Measurements from ENCODE around the gene FGD5. TPM values are rescaled to one million over a fixed set of nuclear protein-coding genes. Genes with fewer than 3 reads are reported as not detected.

The FGD5 gene
- polyA plus RNA-seq, 1 of the 3 experiments (the other 2 are of a cell fraction), result not detected

DNA sequence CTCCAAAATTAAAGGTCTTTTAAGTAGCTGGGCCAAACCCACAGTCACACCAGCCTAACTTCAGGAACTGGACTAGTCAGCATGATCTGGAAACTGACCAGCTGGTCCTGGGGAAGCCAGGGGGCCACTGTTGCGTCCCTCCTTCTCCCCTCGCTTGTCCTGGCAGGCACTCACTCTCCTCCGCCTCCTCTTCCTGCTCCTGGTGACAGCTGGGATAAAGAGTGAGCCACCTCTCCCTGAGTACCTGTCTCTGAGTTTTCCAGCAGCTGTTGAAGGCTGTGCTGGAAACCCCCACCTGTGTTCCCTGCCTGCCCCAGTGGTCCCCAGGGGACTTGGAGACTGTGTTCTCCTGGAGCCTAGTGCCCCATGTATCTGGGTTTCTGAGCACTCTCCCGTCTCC is 56.0 kb downstream of the FGD5 start:
- CTCF ChIA-PET, result interaction anchor here (0.7 to 1.7 kb wide), 4 partner anchors 17 to 201 kb away, joined by 3 to 5 read pairs (median 4); no protein-coding TSS in a partner anchor

DNA sequence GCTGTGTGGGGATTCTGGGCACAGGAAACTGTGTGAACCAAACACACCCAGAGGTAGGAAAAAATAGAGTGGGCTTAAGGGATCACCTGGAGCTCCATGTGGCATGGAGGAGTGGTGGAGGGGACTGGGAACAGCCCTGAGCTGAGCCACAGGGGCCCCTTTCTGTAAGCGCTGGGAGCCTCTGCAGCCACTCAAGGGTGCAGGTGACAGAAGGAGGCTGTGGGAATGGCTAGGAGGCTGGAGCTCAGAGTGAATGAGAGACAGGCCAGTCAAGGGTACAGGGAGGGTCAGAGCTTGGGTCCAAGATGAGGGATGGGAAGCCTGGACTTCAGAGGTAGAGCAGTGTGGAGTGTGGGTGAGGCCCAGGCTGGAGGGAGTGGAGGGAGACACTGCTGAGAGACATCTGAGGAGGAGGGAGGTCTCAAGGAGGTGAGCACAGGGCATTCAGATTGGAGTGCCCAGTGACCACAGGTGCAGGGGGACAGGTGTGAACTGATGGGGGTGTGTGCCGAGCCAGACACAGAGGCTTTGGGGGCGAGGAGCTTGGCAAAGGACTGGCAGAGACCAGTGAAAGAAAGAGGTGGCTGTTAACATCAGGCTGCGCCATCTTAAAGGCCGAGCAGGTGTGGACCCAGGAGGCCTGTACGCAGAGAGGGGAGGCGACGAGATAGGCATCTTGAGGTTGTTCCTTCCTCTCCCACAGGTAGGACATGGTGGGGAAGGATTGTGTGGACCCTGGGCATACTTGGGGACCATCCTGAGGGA is 56.8 kb downstream of the FGD5 start:
- Histone ChIP-seq H3K4me1 (ENCODE audit: control insufficient read depth in 1 of 2, insufficient read depth in 2 of 2, low read depth in 1 of 2, low read length in 1 of 2) (peaks cover 0 to 22% of the 10 kb centered on the region in 2 experiments; a peak in 1 of 4 replicates), H3K36me3 (replicated peaks in 1 of 2; ENCODE audit: control insufficient read depth in 1 of 2, insufficient read depth in 2 of 2, low read length in 1 of 2) (no peaks in the 10 kb centered on the region), H3K27ac (ENCODE audit: low read depth in 2 of 2, low read length in 1 of 2) (no peak overlapping the region), H3K4me2 (no peak overlapping the region), H3K9ac (no peak overlapping the region), H3K9me3 (no peaks in the 10 kb centered on the region), H2AFZ (ENCODE audit: low read depth) (no peak overlapping the region), H3K4me3 (ENCODE audit: low read depth in 2 of 2, low read length in 1 of 2) (no peak overlapping the region), H3K27me3 (ENCODE audit: insufficient read depth) (no peaks in the 10 kb centered on the region; the same call in 1 of the 2 replicates), H3K79me2 (ENCODE audit: insufficient read depth) (no peaks in the 10 kb centered on the region), H3F3A (replicated peaks; ENCODE audit: insufficient read depth) (no peaks in the 10 kb centered on the region), H4K20me1 (ENCODE audit: insufficient read depth) (no peaks in the 10 kb centered on the region), H3K9me2 (no peaks in the 10 kb centered on the region)
- 67% methylated on average over 8 of the region's 8 CpGs for WGBS (ENCODE audit: low lambda C conversion rate)
- POLR2A ChIA-PET, result no interaction called here
- CTCF ChIA-PET, result interaction anchor here (0.7 to 1.7 kb wide), 2 partner anchors 39 to 201 kb away, joined by 3 to 5 read pairs; no protein-coding TSS in a partner anchor
- DNase-seq, result no peak
- TF ChIP-seq CHD2 (IDR thresholded peaks at IDR 0.05; ENCODE audit: low read length, partially characterized antibody), result no peak
- no peak for TF ChIP-seq POLR2AphosphoS5 (IDR thresholded peaks at IDR 0.05; ENCODE audit: low read depth, low read length)
- TF ChIP-seq, protein P1, sequence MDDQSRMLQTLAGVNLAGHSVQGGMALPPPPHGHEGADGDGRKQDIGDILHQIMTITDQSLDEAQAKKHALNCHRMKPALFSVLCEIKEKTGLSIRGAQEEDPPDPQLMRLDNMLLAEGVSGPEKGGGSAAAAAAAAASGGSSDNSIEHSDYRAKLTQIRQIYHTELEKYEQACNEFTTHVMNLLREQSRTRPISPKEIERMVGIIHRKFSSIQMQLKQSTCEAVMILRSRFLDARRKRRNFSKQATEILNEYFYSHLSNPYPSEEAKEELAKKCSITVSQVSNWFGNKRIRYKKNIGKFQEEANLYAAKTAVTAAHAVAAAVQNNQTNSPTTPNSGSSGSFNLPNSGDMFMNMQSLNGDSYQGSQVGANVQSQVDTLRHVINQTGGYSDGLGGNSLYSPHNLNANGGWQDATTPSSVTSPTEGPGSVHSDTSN (IDR thresholded peaks at IDR 0.05), result no peak
- TF ChIP-seq EP300 (IDR thresholded peaks at IDR 0.05; ENCODE audit: borderline replicate concordance in 1 of 2, low read depth in 1 of 2, low read length in 1 of 2), result no peak
- no peak for TF ChIP-seq MXI1 (IDR thresholded peaks at IDR 0.05; ENCODE audit: low read depth, low read length)
- TF ChIP-seq YY1 (IDR thresholded peaks at IDR 0.05; ENCODE audit: low read depth), result no peak
- TF ChIP-seq TCF12 (IDR thresholded peaks at IDR 0.05), result no peak
- TF ChIP-seq EZH2phosphoT487 (IDR thresholded peaks at IDR 0.05; ENCODE audit: borderline replicate concordance, low read depth), result no peak
- TF ChIP-seq SIN3A (IDR thresholded peaks at IDR 0.05; ENCODE audit: borderline replicate concordance, low read depth, low read length), result no peak
- TF ChIP-seq FOSL2 (IDR thresholded peaks at IDR 0.05; ENCODE audit: borderline replicate concordance, low read depth), result no peak
- TF ChIP-seq TAF1 (IDR thresholded peaks at IDR 0.05; ENCODE audit: borderline replicate concordance, low read depth, low read length), result no peak
- no peak for TF ChIP-seq JUND (IDR thresholded peaks at IDR 0.05)
- no peak for TF ChIP-seq RXRA (IDR thresholded peaks at IDR 0.05; ENCODE audit: borderline replicate concordance, low read depth)

More for the DNA sequence above, 56.0 kb downstream of the FGD5 start:
- no peak overlapping the region for H3K27ac ChIP-seq (ENCODE audit: low read depth in 2 of 2, low read length in 1 of 2)
- H3F3A ChIP-seq (replicated peaks; ENCODE audit: insufficient read depth), result no peaks in the 10 kb centered on the region
- H3K9ac ChIP-seq, result no peak overlapping the region
- DNase-seq, result no peak
- H2AFZ ChIP-seq (ENCODE audit: low read depth), result no peak overlapping the region
- H3K9me3 ChIP-seq, result no peaks in the 10 kb centered on the region
- H3K79me2 ChIP-seq (ENCODE audit: insufficient read depth), result no peaks in the 10 kb centered on the region
- H3K4me1 ChIP-seq (ENCODE audit: control insufficient read depth in 1 of 2, insufficient read depth in 2 of 2, low read depth in 1 of 2, low read length in 1 of 2), result peaks cover 0 to 18% of the 10 kb centered on the region in 2 experiments; a peak in 1 of 4 replicates
- H3K36me3 ChIP-seq (replicated peaks in 1 of 2; ENCODE audit: control insufficient read depth in 1 of 2, insufficient read depth in 2 of 2, low read length in 1 of 2), result no peaks in the 10 kb centered on the region
- 46% methylated on average over 3 of the region's 4 CpGs for WGBS (ENCODE audit: low lambda C conversion rate)
- H4K20me1 ChIP-seq (ENCODE audit: insufficient read depth), result no peaks in the 10 kb centered on the region
- no peak overlapping the region for H3K4me2 ChIP-seq
- TF ChIP-seq EZH2phosphoT487 (IDR thresholded peaks at IDR 0.05; ENCODE audit: borderline replicate concordance, low read depth) (no peak), NRF1 (IDR thresholded peaks at IDR 0.05; ENCODE audit: low read depth, low read length) (no peak), SIN3A (IDR thresholded peaks at IDR 0.05; ENCODE audit: borderline replicate concordance, low read depth, low read length) (no peak), TEAD4 (IDR thresholded peaks at IDR 0.05; ENCODE audit: borderline replicate concordance, insufficient read depth) (no peak), EP300 (IDR thresholded peaks at IDR 0.05; ENCODE audit: borderline replicate concordance in 1 of 2, low read depth in 1 of 2, low read length in 1 of 2) (no peak), TAF1 (IDR thresholded peaks at IDR 0.05; ENCODE audit: borderline replicate concordance, low read depth, low read length) (no peak), RCOR1 (IDR thresholded peaks at IDR 0.05; ENCODE audit: low read length) (no peak)
- TF ChIP-seq, protein P2, sequence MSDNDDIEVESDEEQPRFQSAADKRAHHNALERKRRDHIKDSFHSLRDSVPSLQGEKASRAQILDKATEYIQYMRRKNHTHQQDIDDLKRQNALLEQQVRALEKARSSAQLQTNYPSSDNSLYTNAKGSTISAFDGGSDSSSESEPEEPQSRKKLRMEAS (IDR thresholded peaks at IDR 0.05; ENCODE audit: low read depth), result no peak
- TF ChIP-seq, protein P3, sequence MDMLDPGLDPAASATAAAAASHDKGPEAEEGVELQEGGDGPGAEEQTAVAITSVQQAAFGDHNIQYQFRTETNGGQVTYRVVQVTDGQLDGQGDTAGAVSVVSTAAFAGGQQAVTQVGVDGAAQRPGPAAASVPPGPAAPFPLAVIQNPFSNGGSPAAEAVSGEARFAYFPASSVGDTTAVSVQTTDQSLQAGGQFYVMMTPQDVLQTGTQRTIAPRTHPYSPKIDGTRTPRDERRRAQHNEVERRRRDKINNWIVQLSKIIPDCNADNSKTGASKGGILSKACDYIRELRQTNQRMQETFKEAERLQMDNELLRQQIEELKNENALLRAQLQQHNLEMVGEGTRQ (IDR thresholded peaks at IDR 0.05; ENCODE audit: borderline replicate concordance, low read depth, low read length), result no peak
- TF ChIP-seq, protein P4, sequence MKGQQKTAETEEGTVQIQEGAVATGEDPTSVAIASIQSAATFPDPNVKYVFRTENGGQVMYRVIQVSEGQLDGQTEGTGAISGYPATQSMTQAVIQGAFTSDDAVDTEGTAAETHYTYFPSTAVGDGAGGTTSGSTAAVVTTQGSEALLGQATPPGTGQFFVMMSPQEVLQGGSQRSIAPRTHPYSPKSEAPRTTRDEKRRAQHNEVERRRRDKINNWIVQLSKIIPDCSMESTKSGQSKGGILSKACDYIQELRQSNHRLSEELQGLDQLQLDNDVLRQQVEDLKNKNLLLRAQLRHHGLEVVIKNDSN (IDR thresholded peaks at IDR 0.05; ENCODE audit: borderline replicate concordance, low read depth), result no peak
- TF ChIP-seq, protein P5, sequence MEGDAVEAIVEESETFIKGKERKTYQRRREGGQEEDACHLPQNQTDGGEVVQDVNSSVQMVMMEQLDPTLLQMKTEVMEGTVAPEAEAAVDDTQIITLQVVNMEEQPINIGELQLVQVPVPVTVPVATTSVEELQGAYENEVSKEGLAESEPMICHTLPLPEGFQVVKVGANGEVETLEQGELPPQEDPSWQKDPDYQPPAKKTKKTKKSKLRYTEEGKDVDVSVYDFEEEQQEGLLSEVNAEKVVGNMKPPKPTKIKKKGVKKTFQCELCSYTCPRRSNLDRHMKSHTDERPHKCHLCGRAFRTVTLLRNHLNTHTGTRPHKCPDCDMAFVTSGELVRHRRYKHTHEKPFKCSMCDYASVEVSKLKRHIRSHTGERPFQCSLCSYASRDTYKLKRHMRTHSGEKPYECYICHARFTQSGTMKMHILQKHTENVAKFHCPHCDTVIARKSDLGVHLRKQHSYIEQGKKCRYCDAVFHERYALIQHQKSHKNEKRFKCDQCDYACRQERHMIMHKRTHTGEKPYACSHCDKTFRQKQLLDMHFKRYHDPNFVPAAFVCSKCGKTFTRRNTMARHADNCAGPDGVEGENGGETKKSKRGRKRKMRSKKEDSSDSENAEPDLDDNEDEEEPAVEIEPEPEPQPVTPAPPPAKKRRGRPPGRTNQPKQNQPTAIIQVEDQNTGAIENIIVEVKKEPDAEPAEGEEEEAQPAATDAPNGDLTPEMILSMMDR (IDR thresholded peaks at IDR 0.05), result no peak
- POLR2A ChIA-PET, result no interaction called here
- H3K4me3 ChIP-seq (ENCODE audit: low read depth in 2 of 2, low read length in 1 of 2), result no peak overlapping the region
- H3K27me3 ChIP-seq (ENCODE audit: insufficient read depth), result no peaks in the 10 kb centered on the region; the same call in 1 of the 2 replicates
- no peaks in the 10 kb centered on the region for H3K9me2 ChIP-seq

All from SK-N-SH (cell line).